GM12892 (cell line): ENCODE measurements around the gene HOXB13.

Source experiments
- POLR2A ChIP-seq: IDR thresholded peaks from 2 replicates; pipeline ENCODE4 v1.6.1; 2011; ENCODE audit warnings: low read depth, low read length, control low read depth
- POLR2AphosphoS5 ChIP-seq: IDR thresholded peaks from 2 replicates; pipeline ENCODE4 v1.6.1; 2011; ENCODE audit warnings: low read depth, low read length, control low read depth
- TAF1 ChIP-seq: IDR thresholded peaks from 2 replicates; pipeline ENCODE4 v1.6.1; 2011; ENCODE audit warnings: low read depth, mild to moderate bottlenecking, control low read depth, low read length, borderline replicate concordance

DNA sequence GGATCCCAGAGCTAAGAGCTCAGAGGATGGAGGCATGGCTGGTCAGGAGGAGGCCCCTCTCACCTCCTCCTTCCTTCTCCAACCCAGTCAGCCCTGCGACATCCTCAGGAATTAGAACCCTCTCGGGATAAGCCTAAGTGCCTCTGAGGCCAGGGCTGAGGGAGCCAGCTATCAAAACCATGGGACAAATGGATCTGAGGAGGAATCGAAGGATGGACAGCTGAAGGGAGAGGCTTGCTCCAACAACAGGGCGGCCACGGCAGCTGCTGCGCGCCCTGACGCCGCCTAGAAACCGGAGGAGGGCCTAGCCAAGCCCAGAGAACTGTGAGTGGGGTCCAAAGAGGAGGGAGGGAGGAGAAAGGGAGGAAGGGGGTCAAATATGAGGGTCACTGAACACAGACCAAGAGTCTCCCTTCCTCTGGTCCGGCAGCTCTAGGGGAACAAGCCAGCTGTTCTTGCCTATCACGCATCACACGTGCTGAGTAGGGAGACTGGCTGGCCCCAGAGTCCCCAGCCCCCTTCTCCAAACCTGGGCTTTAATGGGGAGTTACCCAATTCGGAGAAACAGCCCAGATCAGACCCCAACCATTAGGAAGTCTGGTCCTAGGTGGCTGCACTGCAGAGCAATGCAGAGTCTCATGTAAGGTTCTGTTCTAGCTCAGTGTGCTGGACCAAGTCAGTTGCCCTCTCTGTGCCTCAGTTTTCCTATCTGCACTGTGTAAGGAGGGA is 5.9 kb upstream of the HOXB13 start:
- TF ChIP-seq POLR2A: no peak
- no peak for TF ChIP-seq POLR2AphosphoS5
- no peak for TF ChIP-seq TAF1
